Astrocyte of the hippocampus (primary cell): ENCODE results near the gene HNF4A.
"Not testable (repeated sequence)": the region's sequence is repeated elsewhere in the genome, so short reads cannot be mapped to it uniquely, and the experiment has no call there.

Source experiments
- DNase-seq: peaks from one replicate; pipeline ENCODE4 v3.0.0; 2011; ENCODE audit warnings: low read depth, low spot score

Gene HNF4A

DNA sequence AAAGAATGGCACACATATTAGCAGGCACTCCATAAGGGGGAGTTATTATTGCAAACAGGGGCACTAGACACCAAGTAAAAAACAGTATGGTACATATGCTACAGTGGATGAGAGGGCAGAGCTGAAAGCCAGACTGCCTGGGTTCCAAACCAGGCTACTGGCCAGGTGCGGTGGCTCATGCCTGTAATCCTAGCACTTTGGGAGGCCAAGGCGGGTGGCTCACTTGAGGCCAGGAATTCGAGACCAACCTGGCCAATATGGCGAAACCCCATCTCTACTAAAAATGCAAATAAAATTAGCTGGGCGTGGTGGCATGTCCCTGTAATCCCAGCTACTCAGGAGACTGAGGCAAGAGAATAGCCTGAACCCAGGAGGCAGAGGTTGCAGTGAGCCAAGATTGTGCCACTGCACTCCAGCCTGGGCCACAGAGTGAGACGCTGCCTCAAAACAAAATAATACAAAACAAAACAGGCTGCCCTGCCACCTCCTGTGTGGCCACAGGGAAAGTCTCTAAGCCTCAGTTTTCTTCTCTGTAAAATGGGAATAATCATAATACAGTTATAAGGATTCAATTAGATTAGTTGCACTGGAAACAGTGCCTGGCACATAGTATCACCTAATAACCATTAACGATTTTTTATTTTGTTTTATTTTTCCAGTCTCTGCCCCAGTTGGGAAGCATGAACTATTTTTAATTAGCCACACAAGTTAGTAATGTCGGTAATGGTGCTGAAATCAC is 112.7 kb downstream of the HNF4A start:
- DNase-seq = no peak

GRCh38 chr20:44470327-44470726 is 114.8 kb downstream of the HNF4A start:
- no peak for DNase-seq

GRCh38 chr20:44471481-44471882 is 116.0 kb downstream of the HNF4A start:
- peak; percentile 59 for DNase-seq

DNA sequence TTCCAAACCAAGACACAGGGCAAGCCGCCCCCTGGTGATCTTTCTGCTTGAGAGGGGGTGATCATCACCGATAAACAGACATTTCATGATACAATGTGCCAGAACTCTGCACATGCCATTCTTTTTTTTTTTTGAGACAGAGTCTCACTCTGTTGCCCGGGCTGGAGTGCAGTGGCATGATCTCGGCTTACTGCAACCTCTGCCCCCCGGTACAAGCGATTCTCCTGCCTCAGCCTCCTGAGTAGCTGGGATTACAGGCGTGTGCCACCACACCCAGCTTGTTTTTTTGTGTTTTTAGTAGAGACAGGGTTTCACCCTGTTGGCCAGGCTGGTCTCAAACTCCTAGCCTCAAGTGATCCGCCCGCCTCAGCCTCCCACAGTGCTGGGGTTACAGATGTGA is 116.8 kb downstream of the HNF4A start:
- not testable (repeated sequence) for DNase-seq

GRCh38 chr20:44475372-44475693 is 119.8 kb downstream of the HNF4A start:
- no peak for DNase-seq

DNA sequence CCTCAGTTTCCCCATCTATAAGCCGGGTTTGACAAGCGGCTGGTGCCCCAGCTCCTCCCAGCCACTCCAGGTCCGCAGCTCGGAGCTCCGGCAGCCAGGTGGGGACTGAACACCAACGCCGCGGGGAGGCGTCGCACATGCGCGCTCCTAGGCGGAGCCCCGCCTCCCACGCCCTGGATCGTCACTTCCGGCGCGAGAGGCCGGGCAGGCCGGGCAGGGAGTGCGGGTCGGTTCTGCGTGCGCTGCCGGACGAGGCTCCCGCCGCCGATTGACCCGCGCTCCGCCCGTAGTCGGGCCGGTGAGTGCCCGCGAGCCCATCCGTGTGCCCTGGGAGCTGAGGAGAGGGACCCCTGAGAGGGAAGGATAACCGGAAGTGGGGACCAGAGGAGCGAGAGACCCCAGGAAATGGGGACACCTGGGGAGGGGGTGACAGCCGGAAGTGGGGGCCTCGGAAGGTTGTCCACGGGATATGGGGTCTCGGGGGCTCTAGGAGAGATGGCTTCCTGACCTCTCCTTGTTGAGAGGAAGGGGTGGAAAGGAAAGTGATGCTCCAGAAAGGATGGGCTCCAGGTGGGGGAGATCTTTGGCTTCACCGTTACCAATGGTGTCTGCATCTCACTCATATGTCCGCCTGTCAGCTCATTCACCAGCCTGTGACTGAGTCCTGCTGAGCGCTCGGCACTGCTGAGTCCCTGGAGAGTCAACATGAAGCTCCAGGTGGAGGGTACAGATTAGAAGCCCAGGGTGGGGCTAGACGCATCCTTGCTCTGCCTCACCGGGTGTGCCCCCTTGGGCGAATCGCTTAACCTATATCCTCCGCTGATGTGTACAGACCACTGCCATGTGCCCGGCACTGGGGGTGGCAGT is 120.4 kb downstream of the HNF4A start, which contains the start of gene TTPAL:
Gene TTPAL, plus strand, starts transcription at position 181 of the 867 bp plus-strand sequence. CDS start 4,126 bp downstream, outside the sequence.
- DNase-seq = peak; percentile 95

DNA sequence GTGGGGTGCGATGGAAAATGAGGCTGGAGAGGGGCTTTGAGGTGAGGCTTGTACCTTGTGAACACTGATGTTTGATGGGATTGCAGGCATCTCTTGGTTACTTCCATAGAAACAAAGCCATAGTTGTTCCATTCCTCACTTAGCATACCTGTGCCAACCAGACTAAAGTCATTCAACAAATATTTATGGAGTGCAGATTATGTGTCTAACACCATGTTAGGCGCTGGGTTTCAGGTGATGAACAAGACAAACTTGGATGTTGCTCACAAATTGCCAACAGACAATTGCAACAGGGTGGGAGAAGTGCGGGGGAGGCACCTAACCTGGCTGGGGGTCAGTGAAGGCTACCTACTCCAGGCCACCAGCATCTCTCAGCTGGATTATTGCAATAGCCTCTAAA is 121.7 kb downstream of the HNF4A start:
- no peak for DNase-seq

DNA sequence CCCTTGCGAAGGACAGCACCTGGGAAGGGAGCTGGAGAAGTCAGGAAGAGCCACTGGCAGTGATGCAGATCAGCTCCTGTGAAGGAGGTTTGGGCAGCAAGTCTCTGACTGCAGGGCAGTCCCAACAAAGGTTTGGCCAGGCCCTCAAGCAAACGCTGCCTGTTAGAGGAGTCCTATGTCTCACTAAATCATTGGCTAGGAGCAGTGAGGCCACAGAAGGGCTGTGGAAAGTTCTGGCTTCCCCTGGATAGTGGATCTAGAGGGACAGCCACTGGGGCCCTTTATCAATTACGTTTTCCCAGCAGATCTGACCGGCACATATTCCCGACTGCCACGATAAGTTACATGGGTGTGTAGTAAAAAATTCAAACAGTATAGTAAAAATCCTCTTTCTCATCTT is 122.7 kb downstream of the HNF4A start:
- no peak for DNase-seq

DNA sequence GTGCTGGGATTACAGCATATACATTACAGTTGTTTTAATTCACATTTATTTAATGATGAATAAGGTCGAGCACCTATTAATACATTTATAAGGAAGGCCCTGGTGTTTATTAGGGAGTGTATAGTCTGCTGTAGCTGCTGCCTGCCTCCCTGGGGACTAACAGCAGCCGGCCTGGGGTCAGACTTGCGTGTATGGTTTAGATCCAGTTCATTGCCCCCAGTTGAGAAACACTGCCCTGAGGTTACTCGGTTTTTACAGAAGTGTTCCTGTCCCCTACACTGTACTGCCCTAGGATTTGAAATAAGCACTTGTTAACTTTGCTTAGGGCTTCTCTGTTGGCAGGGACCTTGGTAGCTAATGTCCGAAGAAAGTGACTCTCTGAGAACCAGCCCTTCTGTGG is 124.1 kb downstream of the HNF4A start:
- DNase-seq = no peak

GRCh38 chr20:44480097-44480496 is 124.6 kb downstream of the HNF4A start:
- no peak for DNase-seq

GRCh38 chr20:44481719-44482416 is 126.4 kb downstream of the HNF4A start:
- no peak for DNase-seq

DNA sequence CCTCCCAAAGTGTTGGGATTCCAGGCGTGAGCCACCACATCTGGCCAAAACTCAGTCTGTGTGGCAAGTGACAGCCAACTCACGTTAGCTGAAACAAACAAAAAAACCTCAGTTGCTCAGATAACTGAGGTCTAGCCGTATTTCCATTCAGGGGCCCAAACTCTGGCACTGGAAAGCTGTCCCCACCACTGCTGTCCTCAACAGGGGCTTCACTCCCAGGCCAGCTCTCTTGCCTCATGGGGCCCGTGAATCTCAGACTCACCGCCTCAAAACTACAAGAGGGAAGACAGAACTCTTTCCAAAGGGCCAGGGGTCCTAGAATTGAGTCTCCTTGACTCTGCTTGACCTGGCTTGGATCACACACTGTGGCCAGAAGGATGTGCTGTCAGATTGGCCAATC is 127.6 kb downstream of the HNF4A start:
- DNase-seq = no peak
